Measurements from ENCODE around the gene BCAT1.
A peak's percentile ranks its signal among the peaks of the same experiment; 100 is the strongest.
"Not testable (repeated sequence)": the region's sequence is repeated elsewhere in the genome, so short reads cannot be mapped to it uniquely, and the experiment has no call there.

BCAT1 gene

GRCh38 chr12:24948757-24949722, at the start of gene BCAT1:
Gene BCAT1, minus strand, starts transcription at chr12:24949101. Its CDS starts 169 bp downstream, at chr12:24948932.
- peak; percentile 40 for DNase-seq

GRCh38 chr12:24997970-24998582, 49.2 kb upstream of the BCAT1 start:
- DNase-seq: no peak

GRCh38 chr12:24997496-24997895, 48.6 kb upstream of the BCAT1 start:
- DNase-seq: no peak

- DNase-seq: no peak
Measured at GRCh38 chr12:24996820-24997219, 47.9 kb upstream of the BCAT1 start.

GRCh38 chr12:24996102-24996797, 47.3 kb upstream of the BCAT1 start:
- no peak for DNase-seq

- DNase-seq: no peak
Measured at GRCh38 chr12:24993793-24994192, 44.9 kb upstream of the BCAT1 start.

- DNase-seq: no peak
Measured at GRCh38 chr12:24991209-24992049, 42.5 kb upstream of the BCAT1 start.

- DNase-seq: no peak
Measured at GRCh38 chr12:24989216-24989615, 40.3 kb upstream of the BCAT1 start.

GRCh38 chr12:24982250-24982649, 33.3 kb upstream of the BCAT1 start:
- no peak for DNase-seq

GRCh38 chr12:24979976-24980730, 31.3 kb upstream of the BCAT1 start:
- no peak for DNase-seq

- no peak for DNase-seq
Measured at GRCh38 chr12:24979329-24979728, 30.4 kb upstream of the BCAT1 start.

- DNase-seq: no peak
Measured at GRCh38 chr12:24977711-24978110, 28.8 kb upstream of the BCAT1 start.

GRCh38 chr12:24977060-24977459, 28.2 kb upstream of the BCAT1 start:
- DNase-seq: no peak

GRCh38 chr12:24975425-24975824, 26.5 kb upstream of the BCAT1 start:
- no peak for DNase-seq

- DNase-seq: no peak
Measured at GRCh38 chr12:24974216-24974615, 25.3 kb upstream of the BCAT1 start.

- no peak for DNase-seq
Measured at GRCh38 chr12:24972078-24972477, 23.2 kb upstream of the BCAT1 start.

- DNase-seq: no peak
Measured at GRCh38 chr12:24970177-24970576, 21.3 kb upstream of the BCAT1 start.

- no peak for DNase-seq
Measured at GRCh38 chr12:24966951-24967564, 18.2 kb upstream of the BCAT1 start.

- no peak for DNase-seq
Measured at GRCh38 chr12:24964342-24964741, 15.4 kb upstream of the BCAT1 start.

- DNase-seq: peak; percentile 44
Measured at GRCh38 chr12:24960222-24960855, 11.4 kb upstream of the BCAT1 start.

- not testable (repeated sequence) for DNase-seq
Measured at GRCh38 chr12:24956351-24956750, 7.5 kb upstream of the BCAT1 start.

Data from activated naive CD4-positive, alpha-beta T cell treated with anti-CD3 and anti-CD28 coated beads, Interleukin-2, amount 50 U/mL, for 16 hours (primary cell).